Measurements from ENCODE around the gene EIF4E1B.

The EIF4E1B gene

DNA sequence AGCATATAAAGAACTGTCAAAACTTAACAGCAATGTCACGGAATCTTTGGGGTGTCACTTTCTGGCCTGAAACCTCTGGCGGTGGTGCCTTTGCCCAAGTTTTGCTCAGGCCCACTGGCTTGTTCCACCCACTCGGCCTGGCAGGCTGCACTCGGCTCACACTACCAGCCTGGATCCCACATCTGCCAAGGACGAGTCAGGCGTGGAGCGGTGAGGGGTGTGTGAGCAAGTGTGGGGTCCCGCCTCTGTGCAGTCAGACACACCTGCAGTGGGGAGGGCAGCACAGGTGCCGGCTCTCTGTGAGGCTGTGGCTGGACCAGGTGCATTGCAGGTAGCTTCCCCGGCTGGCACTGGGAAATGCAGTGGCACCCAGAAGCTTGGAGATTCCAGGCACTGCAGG lies 56.8 kb downstream of the EIF4E1B start:
- TF ChIP-seq, protein P1, sequence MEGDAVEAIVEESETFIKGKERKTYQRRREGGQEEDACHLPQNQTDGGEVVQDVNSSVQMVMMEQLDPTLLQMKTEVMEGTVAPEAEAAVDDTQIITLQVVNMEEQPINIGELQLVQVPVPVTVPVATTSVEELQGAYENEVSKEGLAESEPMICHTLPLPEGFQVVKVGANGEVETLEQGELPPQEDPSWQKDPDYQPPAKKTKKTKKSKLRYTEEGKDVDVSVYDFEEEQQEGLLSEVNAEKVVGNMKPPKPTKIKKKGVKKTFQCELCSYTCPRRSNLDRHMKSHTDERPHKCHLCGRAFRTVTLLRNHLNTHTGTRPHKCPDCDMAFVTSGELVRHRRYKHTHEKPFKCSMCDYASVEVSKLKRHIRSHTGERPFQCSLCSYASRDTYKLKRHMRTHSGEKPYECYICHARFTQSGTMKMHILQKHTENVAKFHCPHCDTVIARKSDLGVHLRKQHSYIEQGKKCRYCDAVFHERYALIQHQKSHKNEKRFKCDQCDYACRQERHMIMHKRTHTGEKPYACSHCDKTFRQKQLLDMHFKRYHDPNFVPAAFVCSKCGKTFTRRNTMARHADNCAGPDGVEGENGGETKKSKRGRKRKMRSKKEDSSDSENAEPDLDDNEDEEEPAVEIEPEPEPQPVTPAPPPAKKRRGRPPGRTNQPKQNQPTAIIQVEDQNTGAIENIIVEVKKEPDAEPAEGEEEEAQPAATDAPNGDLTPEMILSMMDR (conservative IDR thresholded peaks at IDR 0.05; ENCODE audit: low read depth, low read length), result no peak
- no peaks in the 10 kb centered on the region; the same call in 1 of the 2 replicates for H3K27me3 ChIP-seq (ENCODE audit: insufficient read depth, low read depth)
- H4K20me1 ChIP-seq (ENCODE audit: insufficient read depth), result no peaks in the 10 kb centered on the region
- no peak overlapping the region for H3K27ac ChIP-seq
- H3K36me3 ChIP-seq (ENCODE audit: insufficient read depth), result no peaks in the 10 kb centered on the region
- no peak overlapping the region for H3K4me3 ChIP-seq (IDR thresholded peaks at IDR 0.05; ENCODE audit: insufficient read depth, low read depth, low read length)
- H3K9ac ChIP-seq, result no peak overlapping the region
- H3K4me1 ChIP-seq (ENCODE audit: low read depth, poor library complexity, severe bottlenecking), result no peaks in the 10 kb centered on the region
- no peak overlapping the region for H2AFZ ChIP-seq (ENCODE audit: low read depth)
- no peaks in the 10 kb centered on the region for H3K79me2 ChIP-seq (ENCODE audit: insufficient read depth, low read depth)
- H3K4me2 ChIP-seq, result no peak overlapping the region

DNA sequence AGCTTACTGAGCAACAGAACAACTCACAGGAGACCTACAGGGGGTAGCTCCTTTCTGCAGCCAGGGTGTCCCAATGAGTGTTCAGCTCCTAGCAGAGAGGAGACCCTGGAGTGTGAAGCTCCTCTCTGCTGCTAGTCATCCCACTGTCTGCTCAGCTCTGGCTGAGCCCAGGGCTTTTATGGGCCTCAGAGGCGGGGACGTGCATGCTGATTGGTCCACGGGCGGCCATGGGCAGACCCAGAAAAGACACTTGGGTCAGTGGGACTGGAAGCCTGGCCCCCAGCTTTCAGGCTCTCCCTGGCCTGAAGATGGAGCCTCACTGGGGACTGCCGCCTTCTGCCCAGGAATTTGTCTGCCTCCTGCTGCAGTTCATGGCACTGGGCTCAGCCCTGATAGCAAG lies 57.4 kb downstream of the EIF4E1B start:
- Histone ChIP-seq H3K4me3 (IDR thresholded peaks at IDR 0.05; ENCODE audit: insufficient read depth, low read depth, low read length) (no peak overlapping the region), H3K79me2 (ENCODE audit: insufficient read depth, low read depth) (no peaks in the 10 kb centered on the region), H3K4me1 (ENCODE audit: low read depth, poor library complexity, severe bottlenecking) (no peaks in the 10 kb centered on the region), H3K36me3 (ENCODE audit: insufficient read depth) (no peaks in the 10 kb centered on the region), H3K9ac (no peak overlapping the region), H3K4me2 (no peak overlapping the region), H3K27ac (no peak overlapping the region), H2AFZ (ENCODE audit: low read depth) (no peak overlapping the region), H4K20me1 (ENCODE audit: insufficient read depth) (no peaks in the 10 kb centered on the region), H3K27me3 (ENCODE audit: insufficient read depth, low read depth) (no peaks in the 10 kb centered on the region; the same call in 1 of the 2 replicates)
- TF ChIP-seq, protein P1 (conservative IDR thresholded peaks at IDR 0.05; ENCODE audit: low read depth, low read length), result no peak

DNA sequence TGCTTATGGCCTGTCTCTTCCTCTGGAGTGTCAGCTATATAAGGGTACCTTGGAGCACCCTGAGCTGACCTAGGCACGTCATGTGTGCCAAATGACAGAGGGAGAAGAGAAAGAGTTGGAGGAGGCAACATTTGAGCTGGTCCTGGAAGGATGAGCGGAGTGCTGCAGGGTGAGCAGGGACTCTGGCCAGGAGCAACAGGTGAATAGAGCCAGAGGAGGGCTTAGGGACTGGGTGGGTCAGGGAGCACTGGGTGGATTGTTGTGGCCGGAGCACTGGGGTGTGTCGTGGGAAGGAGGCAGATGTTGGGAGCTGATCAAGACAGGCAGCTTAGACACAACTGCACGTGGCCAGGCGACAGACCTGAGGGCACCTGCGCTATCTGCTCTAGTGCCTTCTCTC lies 60.4 kb downstream of the EIF4E1B start:
- no peak overlapping the region for H3K4me3 ChIP-seq (IDR thresholded peaks at IDR 0.05; ENCODE audit: insufficient read depth, low read depth, low read length)
- no peaks in the 10 kb centered on the region for H3K36me3 ChIP-seq (ENCODE audit: insufficient read depth)
- TF ChIP-seq, protein P1 (conservative IDR thresholded peaks at IDR 0.05; ENCODE audit: low read depth, low read length), result no peak
- no peaks in the 10 kb centered on the region for H3K79me2 ChIP-seq (ENCODE audit: insufficient read depth, low read depth)
- no peaks in the 10 kb centered on the region for H3K4me1 ChIP-seq (ENCODE audit: low read depth, poor library complexity, severe bottlenecking)
- no peak overlapping the region for H3K9ac ChIP-seq
- no peak overlapping the region for H2AFZ ChIP-seq (ENCODE audit: low read depth)
- peaks cover 15% of the 10 kb centered on the region; the same call in 1 of the 2 replicates for H3K27me3 ChIP-seq (ENCODE audit: insufficient read depth, low read depth)
- no peaks in the 10 kb centered on the region for H4K20me1 ChIP-seq (ENCODE audit: insufficient read depth)
- no peak overlapping the region for H3K4me2 ChIP-seq
- no peak overlapping the region for H3K27ac ChIP-seq

DNA sequence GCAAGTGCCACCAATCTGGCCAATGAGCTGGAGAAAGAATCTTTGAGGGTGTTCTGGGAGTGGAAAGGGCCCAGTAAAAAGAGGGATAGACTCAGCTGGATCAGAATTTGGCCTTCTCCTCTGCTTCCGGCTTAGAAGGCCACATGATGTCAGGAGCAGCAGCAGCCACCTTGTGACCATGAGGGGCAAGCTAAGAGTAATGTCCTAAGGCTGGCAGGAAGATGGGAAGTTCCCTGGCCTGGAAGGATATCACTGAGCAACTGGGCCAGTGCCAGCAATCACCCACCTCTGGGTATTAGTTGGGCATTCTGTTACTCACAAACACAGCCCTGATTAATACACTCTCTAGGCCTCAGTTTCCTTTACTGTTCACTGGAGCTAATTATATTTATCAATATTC lies 61.0 kb downstream of the EIF4E1B start:
- Histone ChIP-seq H4K20me1 (ENCODE audit: insufficient read depth) (no peaks in the 10 kb centered on the region), H3K4me3 (IDR thresholded peaks at IDR 0.05; ENCODE audit: insufficient read depth, low read depth, low read length) (no peak overlapping the region), H3K4me2 (no peak overlapping the region), H3K79me2 (ENCODE audit: insufficient read depth, low read depth) (no peaks in the 10 kb centered on the region), H3K27me3 (ENCODE audit: insufficient read depth, low read depth) (peaks cover 16% of the 10 kb centered on the region; the same call in 1 of the 2 replicates), H3K9ac (no peak overlapping the region), H3K27ac (no peak overlapping the region), H3K36me3 (ENCODE audit: insufficient read depth) (no peaks in the 10 kb centered on the region), H3K4me1 (ENCODE audit: low read depth, poor library complexity, severe bottlenecking) (no peaks in the 10 kb centered on the region), H2AFZ (ENCODE audit: low read depth) (no peak overlapping the region)
- TF ChIP-seq, protein P1 (conservative IDR thresholded peaks at IDR 0.05; ENCODE audit: low read depth, low read length), result no peak
